ENCODE measurements around the gene SAP25. TPM values are rescaled to one million over a fixed set of nuclear protein-coding genes. Genes with fewer than 3 reads are reported as not detected.

The SAP25 gene
- total RNA-seq (1 to 10 TPM in 2 of 4 donors, under 1 TPM in 1, not detected in 1; 0.71 to 2.5 (median 1.9) TPM), polyA plus RNA-seq (1 to 10 TPM in 1 of 3 donors, not detected in 2; 7.2 TPM)

DNA sequence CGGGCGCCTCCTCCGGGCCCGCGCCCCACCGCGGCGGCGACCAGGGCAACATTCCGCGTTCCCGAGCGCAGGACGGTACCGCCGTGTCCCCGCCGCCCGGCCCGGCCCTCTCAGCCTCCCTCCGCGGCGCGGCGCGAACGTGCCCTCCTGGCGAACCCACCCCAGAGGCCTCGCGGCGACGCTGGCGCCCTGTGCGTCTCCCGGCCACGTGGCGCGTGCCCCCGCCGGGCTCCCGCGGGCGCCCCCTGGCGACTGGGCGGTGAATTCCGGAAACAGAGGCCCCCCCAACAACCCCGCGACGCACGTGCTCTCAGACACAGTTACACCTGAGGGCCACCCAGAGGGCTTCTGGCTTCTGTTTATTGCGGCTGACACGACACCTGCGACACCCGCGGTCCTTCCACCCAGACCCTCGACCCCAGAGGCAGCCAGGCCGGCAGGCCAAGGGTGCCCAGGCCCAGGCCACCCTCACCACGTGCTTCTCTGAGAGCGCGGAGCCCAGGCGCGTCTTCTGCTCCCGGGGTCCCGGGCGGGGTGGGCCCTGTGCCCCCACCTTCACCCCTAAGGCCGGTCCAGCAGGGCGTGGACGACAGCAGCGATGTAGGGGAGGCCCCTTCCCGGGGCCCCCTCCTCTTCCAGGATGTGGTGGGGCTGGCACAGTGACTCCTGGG lies at the start of gene SAP25:
TSS of gene SAP25 (minus strand) at position 210 of the 671 bp plus-strand sequence. CDS start at position 52, 158 bp downstream.
- no peak within 1 kb of the TSS for H3K27ac ChIP-seq
- no peak within 1 kb of the TSS for H3K4me3 ChIP-seq
- 95% methylated on average over 70 of the region's 70 CpGs for WGBS, 2 donors
- no peak for DNase-seq
- H3K4me1 ChIP-seq: peaks cover 2 to 14% (median 12%) of the 10 kb centered on the region in 4 donors
- H3K36me3 ChIP-seq: peaks cover 25 to 55% (median 46%) of the 10 kb centered on the region in 4 donors
- TF ChIP-seq POLR2AphosphoS5 (IDR thresholded peaks at IDR 0.05) (no peak), EP300 (IDR thresholded peaks at IDR 0.05) (no peak), POLR2A (IDR thresholded peaks at IDR 0.05) (no peak)
- TF ChIP-seq, protein P1, sequence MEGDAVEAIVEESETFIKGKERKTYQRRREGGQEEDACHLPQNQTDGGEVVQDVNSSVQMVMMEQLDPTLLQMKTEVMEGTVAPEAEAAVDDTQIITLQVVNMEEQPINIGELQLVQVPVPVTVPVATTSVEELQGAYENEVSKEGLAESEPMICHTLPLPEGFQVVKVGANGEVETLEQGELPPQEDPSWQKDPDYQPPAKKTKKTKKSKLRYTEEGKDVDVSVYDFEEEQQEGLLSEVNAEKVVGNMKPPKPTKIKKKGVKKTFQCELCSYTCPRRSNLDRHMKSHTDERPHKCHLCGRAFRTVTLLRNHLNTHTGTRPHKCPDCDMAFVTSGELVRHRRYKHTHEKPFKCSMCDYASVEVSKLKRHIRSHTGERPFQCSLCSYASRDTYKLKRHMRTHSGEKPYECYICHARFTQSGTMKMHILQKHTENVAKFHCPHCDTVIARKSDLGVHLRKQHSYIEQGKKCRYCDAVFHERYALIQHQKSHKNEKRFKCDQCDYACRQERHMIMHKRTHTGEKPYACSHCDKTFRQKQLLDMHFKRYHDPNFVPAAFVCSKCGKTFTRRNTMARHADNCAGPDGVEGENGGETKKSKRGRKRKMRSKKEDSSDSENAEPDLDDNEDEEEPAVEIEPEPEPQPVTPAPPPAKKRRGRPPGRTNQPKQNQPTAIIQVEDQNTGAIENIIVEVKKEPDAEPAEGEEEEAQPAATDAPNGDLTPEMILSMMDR (IDR thresholded peaks at IDR 0.05): no peak
- intact Hi-C loops (cut with DNase I): no loop called here
- peaks cover 0 to 57% (median 2%) of the 10 kb centered on the region in 3 donors for H3K27me3 ChIP-seq
- H3K9me3 ChIP-seq: no peaks in the 10 kb centered on the region

DNA sequence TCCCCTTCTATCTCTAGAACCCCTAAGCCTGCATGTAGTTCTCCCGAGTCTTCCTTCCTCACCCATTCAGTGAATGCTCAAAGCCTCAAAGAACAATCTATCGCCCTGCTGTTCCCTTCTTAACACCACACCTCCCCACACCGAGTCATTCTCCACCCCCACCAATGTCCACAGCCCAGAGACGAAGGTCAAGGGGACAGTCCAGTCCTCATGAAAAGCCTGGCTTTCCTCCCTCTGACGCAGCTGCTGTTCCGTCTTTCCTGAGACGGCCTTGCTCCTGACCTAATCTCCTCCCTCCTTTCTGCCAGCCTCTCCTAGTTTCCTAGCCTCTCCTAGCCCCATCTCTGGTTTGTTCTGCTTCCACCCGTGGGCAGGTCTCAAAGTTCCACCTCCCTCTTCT lies 47.9 kb upstream of the SAP25 start:
- Histone ChIP-seq H3K27ac (no peak overlapping the region), H3K4me3 (no peak overlapping the region), H3K27me3 (peaks cover 0 to 2% (median 0%) of the 10 kb centered on the region in 3 donors), H3K36me3 (no peaks in the 10 kb centered on the region), H3K4me1 (peaks cover 0 to 6% (median 5%) of the 10 kb centered on the region in 4 donors), H3K9me3 (no peaks in the 10 kb centered on the region)
- TF ChIP-seq POLR2A (IDR thresholded peaks at IDR 0.05) (no peak), POLR2AphosphoS5 (IDR thresholded peaks at IDR 0.05) (no peak), EP300 (IDR thresholded peaks at IDR 0.05) (no peak)
- TF ChIP-seq, protein P1 (IDR thresholded peaks at IDR 0.05): no peak
- 81 to 87% methylated on average over 8 of the region's 8 CpGs for WGBS, 2 donors
- no peak for DNase-seq
- intact Hi-C loops (cut with DNase I): no loop called here

DNA sequence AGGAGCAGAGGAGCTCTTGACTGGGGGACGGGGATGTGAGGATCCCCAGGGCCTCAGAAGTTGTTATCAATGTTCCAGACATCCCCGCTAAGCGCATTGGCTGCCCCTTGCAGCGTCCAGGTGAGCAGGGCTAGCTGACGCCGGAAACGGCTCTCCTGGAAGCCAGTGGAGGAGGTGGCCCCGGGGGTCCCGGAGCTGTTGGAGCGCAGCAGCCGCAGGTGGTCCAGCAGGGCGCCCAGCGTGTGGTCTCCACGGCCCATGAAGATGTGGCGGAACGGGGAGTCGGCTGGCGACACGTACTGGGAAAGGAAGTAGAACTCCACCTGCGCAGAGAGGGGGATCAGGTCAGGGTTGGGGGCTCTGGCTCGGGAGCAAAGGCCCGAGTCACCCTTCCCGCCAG lies 47.1 kb upstream of the SAP25 start:
- WGBS, 2 donors: 95 to 96% methylated on average over 23 of the region's 23 CpGs
- Histone ChIP-seq H3K4me3 (no peak overlapping the region), H3K9me3 (no peaks in the 10 kb centered on the region), H3K27ac (no peak overlapping the region), H3K36me3 (no peaks in the 10 kb centered on the region), H3K4me1 (no peaks in the 10 kb centered on the region), H3K27me3 (no peaks in the 10 kb centered on the region)
- no peak for DNase-seq
- TF ChIP-seq POLR2A (IDR thresholded peaks at IDR 0.05): no peak
- TF ChIP-seq, protein P1 (IDR thresholded peaks at IDR 0.05): no peak
- TF ChIP-seq EP300 (IDR thresholded peaks at IDR 0.05): no peak
- intact Hi-C loops (cut with DNase I): no loop called here

- Histone ChIP-seq H3K27me3 (no peaks in the 10 kb centered on the region), H3K36me3 (peaks cover 0 to 5% (median 0%) of the 10 kb centered on the region in 4 donors), H3K4me3 (no peak overlapping the region), H3K9me3 (no peaks in the 10 kb centered on the region), H3K27ac (no peak overlapping the region), H3K4me1 (no peaks in the 10 kb centered on the region)
- intact Hi-C loops (cut with DNase I): no loop called here
- no peak for TF ChIP-seq POLR2A (IDR thresholded peaks at IDR 0.05)
- TF ChIP-seq EP300 (IDR thresholded peaks at IDR 0.05): no peak
- TF ChIP-seq, protein P1 (IDR thresholded peaks at IDR 0.05): no peak
- no peak for TF ChIP-seq POLR2AphosphoS5 (IDR thresholded peaks at IDR 0.05)
- DNase-seq: no peak
- 92 to 93% methylated on average over 6 of the region's 6 CpGs for WGBS, 2 donors
These were observed 46.5 kb upstream of the SAP25 start for GRCh38 chr7:100620239-100620638.

Measured in sigmoid colon (tissue), 7 donors.